Psoas muscle (tissue), 8 donors: ENCODE measurements around the gene HTATSF1. TPM values are rescaled to one million over a fixed set of nuclear protein-coding genes. Genes with fewer than 3 reads are reported as not detected.

ENCODE experiments used
- ATAC-seq, 4 donors: fragments of 200-7000 bp; cut with Tn5 transposase; one replicate each; pipeline ENCODE4 v1.9.1; 2020; ENCODE audit warnings: moderate library complexity in 3 of 4, mild to moderate bottlenecking in 2 of 4
- DNase-seq, 2 donors: peaks; one replicate each; pipeline ENCODE4 v3.0.0-alpha.2; 2020
- H3K27ac ChIP-seq: fragments of 200-600 bp; one replicate; pipeline ENCODE4 v1.8.0; 2022
- H3K27me3 ChIP-seq, 3 donors: fragments of 200-600 bp in 1 of 3; one replicate each; pipeline versions ENCODE4 v1.6.1 to v1.8.0; 2013 to 2022; ENCODE audit warnings: low read length in 2 of 3, mild to moderate bottlenecking in 2 of 3, moderate library complexity in 1 of 3; ENCODE audit not compliant: insufficient read depth in 3 of 3
- H3K36me3 ChIP-seq, 2 donors: fragments of 200-600 bp in 1 of 2; one replicate each; pipeline versions ENCODE4 v1.6.1 to v1.8.0; 2013 to 2022; ENCODE audit warnings: low read depth in 1 of 2, mild to moderate bottlenecking in 1 of 2, moderate library complexity in 1 of 2; ENCODE audit not compliant: insufficient read depth in 1 of 2
- H3K4me1 ChIP-seq: fragments of 200-600 bp; one replicate; pipeline ENCODE4 v1.8.0; 2022
- H3K4me3 ChIP-seq: fragments of 200-600 bp; one replicate; pipeline ENCODE4 v1.8.0; 2022; ENCODE audit warnings: mild to moderate bottlenecking
- H3K9me3 ChIP-seq: fragments of 200-600 bp; one replicate; pipeline ENCODE4 v1.8.0; 2022
- WGBS, 3 donors: extraction: QIAGEN DNeasy Blood & Tissue Kit; methylation state at CpG; one replicate each; pipeline versions ENCODE4 v1.1.6 to v1.1.7; 2013; 5-methylcytosine and 5-hydroxymethylcytosine counted together
- intact Hi-C, 2 donors: fragments of 100-400 bp; cut with DNase I; formaldehyde crosslinking; loops; one replicate each; pipeline versions ENCODE4 v1.11.0 to v1.14.2; 2022
- polyA plus RNA-seq, 3 donors: library from polyadenylated mRNA; stranded (reverse); fragments of 200-250 nt; gene quantifications; one replicate each; pipeline ENCODE4 v1.2.3, GENCODE V29; 2013
- total RNA-seq, 4 donors: library from RNA; stranded (reverse); fragmentation: NEBNext Ultra II Directional in 2 of 4; extraction: Animal tissue kit (Norgen Biotek cat#: 25700) in 2 of 4; gene quantifications; one replicate each; pipeline versions ENCODE4 v1.2.1 to v1.2.4, GENCODE V29; 2021 to 2023
- TF ChIP-seq, protein P1 (sequence below): fragments of 200-600 bp; IDR thresholded peaks from one replicate; pipeline ENCODE4 v1.8.0; 2022; ENCODE audit warnings: antibody characterized with exemption
- donor health status: healthy with polysubstance abuse.
- donor health status: DM: no; HTN: no; CAD: no; lungs with moderate emphysema.
- donor health status: Bipolar disorder and iron deficiency.
- donor health status: healthy.
- donor health status: DM: yes; HTN: yes; CAD: no.
- donor health status: DM: no; HTN: no; CAD: no.
- donor health status: DM: no; HTN: no; CAD: no.
- donor health status: DM: yes; HTN: yes; CAD: no.

HTATSF1 gene
- total and polyA plus RNA-seq, 7 donors, result 63.2 to 103 (median 68.8) TPM

DNA sequence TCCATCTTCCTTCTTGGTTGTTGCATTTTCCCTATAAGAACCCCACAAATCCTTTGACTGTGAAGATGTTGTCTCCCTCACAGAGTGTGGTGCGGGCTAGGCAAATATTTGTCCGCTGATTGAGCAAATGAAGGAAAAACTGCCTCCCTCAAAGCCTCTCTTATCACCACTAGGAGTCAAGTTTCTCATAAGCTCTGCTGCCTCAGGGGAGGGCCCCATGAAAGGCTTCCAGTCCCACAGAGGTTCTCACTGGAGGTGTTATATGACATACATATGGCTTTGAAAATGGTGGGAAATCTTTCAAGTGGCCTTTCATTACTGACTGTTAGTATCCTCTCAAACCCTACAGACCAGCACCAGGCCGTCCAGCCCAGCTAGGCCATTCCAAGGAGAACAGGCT is 43.9 kb downstream of the HTATSF1 start:
- ATAC-seq, result no peak
- Histone ChIP-seq H3K27ac (no peak overlapping the region), H3K27me3 (peaks cover 0 to 11% (median 0%) of the 10 kb centered on the region in 3 donors), H3K4me1 (no peaks in the 10 kb centered on the region), H3K9me3 (no peaks in the 10 kb centered on the region), H3K4me3 (no peak overlapping the region), H3K36me3 (no peaks in the 10 kb centered on the region)
- TF ChIP-seq, protein P1, sequence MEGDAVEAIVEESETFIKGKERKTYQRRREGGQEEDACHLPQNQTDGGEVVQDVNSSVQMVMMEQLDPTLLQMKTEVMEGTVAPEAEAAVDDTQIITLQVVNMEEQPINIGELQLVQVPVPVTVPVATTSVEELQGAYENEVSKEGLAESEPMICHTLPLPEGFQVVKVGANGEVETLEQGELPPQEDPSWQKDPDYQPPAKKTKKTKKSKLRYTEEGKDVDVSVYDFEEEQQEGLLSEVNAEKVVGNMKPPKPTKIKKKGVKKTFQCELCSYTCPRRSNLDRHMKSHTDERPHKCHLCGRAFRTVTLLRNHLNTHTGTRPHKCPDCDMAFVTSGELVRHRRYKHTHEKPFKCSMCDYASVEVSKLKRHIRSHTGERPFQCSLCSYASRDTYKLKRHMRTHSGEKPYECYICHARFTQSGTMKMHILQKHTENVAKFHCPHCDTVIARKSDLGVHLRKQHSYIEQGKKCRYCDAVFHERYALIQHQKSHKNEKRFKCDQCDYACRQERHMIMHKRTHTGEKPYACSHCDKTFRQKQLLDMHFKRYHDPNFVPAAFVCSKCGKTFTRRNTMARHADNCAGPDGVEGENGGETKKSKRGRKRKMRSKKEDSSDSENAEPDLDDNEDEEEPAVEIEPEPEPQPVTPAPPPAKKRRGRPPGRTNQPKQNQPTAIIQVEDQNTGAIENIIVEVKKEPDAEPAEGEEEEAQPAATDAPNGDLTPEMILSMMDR, result no peak
- intact Hi-C loops, result no loop called here
- 61 to 77% (median 64%) methylated on average over 3 of the region's 3 CpGs for WGBS, 3 donors
- no peak for DNase-seq

DNA sequence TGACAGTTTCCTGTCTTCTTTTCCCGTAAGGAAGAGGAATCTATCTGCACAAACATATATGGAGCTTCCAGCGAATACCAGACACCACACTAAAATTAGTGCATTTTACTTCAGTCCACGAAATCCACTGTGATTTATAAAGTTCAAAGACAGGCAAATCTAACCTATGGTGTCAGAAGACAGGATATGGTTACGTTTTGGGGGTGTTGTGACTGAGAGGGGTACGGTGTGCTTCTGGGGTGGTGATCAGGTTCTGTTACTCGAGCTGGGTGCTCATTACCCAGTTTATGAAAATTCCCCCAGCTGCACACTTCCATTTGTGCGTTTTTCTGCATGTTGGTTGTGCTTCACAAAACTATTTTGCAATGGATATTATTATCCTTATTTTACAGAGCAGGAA is 44.9 kb downstream of the HTATSF1 start:
- Histone ChIP-seq H3K4me1 (no peaks in the 10 kb centered on the region), H3K4me3 (no peak overlapping the region), H3K27me3 (peaks cover 0 to 11% (median 0%) of the 10 kb centered on the region in 3 donors), H3K36me3 (no peaks in the 10 kb centered on the region), H3K27ac (no peak overlapping the region), H3K9me3 (no peaks in the 10 kb centered on the region)
- ATAC-seq (no peak), DNase-seq (no peak)
- WGBS, 3 donors, result 54 to 63% (median 61%) methylated on average over 7 of the region's 7 CpGs
- intact Hi-C loops, result no loop called here
- TF ChIP-seq, protein P1, result no peak

DNA sequence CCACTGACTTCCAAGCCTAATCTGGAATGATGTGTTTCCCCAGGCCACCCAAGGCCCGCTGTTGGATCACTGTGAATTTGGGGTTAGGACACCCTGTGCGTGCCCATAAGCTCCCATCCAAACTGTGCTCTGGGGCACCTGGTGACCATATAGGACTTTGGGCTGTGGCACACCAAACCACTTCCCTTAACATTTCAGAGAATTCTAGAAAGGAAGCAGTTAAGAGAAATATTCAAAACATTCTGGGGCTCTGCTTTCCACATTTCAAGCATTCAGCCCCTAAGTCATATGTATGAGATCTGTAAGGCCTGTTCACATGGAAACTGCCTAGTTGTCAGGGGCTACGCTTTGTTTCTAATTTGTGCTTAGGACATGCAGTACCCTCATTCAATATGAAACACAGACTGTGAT is 49.0 kb downstream of the HTATSF1 start:
- Histone ChIP-seq H3K27ac (no peak overlapping the region), H3K27me3 (peaks cover 0 to 6% (median 0%) of the 10 kb centered on the region in 3 donors), H3K4me3 (no peak overlapping the region), H3K4me1 (no peaks in the 10 kb centered on the region), H3K9me3 (no peaks in the 10 kb centered on the region), H3K36me3 (no peaks in the 10 kb centered on the region)
- DNase-seq (no peak), ATAC-seq (no peak)
- 84 to 97% (median 93%) methylated on average over 3 of the region's 3 CpGs for WGBS, 3 donors
- intact Hi-C loops, result no loop called here
- TF ChIP-seq, protein P1, result no peak

DNA sequence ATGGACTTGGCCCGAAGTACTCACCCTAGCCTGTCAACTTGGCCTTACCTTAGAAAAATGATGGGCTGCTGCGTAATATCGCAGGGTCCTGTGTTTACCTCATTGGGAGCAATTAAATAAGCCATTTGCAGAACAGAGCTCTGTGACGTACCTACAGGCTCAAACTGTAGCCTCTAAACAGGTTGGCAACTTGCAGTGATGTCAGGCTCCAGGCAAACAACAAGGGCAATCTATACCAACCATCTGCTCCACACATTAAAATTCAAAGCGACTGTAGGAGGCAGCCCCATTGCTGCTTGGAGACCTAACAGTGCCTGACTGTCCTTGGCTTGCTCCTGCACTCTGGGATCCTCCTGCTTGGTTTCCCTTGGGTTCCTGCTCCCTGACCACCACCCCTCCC is 51.8 kb downstream of the HTATSF1 start:
- intact Hi-C loops, result no loop called here
- TF ChIP-seq, protein P1, result no peak
- WGBS, 3 donors, result 75 to 85% (median 85%) methylated on average over 5 of the region's 5 CpGs

DNA sequence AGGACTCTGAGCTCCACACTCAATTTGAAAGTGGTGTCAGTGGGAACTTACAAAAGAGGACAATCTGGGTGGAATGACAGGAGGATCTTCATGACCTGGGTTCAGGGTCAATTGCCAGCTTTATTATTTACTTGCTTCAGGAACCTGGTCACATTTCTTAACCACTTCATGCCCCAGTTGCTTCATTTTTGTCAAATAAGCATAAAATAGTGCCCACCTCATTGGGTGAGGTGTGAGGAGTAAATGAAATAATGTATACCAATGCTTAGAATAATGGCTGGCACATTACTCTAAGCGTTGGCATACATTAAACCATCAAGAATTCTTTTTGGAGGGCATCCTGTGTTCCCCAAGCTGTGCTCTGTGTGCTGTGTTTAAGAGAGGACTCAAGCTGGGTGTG is 54.0 kb downstream of the HTATSF1 start:
- intact Hi-C loops, result no loop called here
- TF ChIP-seq, protein P1, result no peak
- DNase-seq (no peak), ATAC-seq (no peak)
- Histone ChIP-seq H3K27me3 (peaks cover 0 to 13% (median 0%) of the 10 kb centered on the region in 3 donors), H3K4me3 (no peak overlapping the region), H3K9me3 (no peaks in the 10 kb centered on the region), H3K27ac (no peak overlapping the region), H3K36me3 (no peaks in the 10 kb centered on the region), H3K4me1 (no peaks in the 10 kb centered on the region)
- WGBS, 3 donors, result 50 to 85% (median 82%) methylated on average over 1 of the region's 1 CpG

More for the DNA sequence above, 51.8 kb downstream of the HTATSF1 start:
- DNase-seq, result no peak
- no peak for ATAC-seq
- no peak overlapping the region for H3K4me3 ChIP-seq
- H3K27me3 ChIP-seq, result peaks cover 0 to 6% (median 0%) of the 10 kb centered on the region in 3 donors
- no peaks in the 10 kb centered on the region for H3K36me3 ChIP-seq
- no peaks in the 10 kb centered on the region for H3K9me3 ChIP-seq
- H3K27ac ChIP-seq, result no peak overlapping the region
- H3K4me1 ChIP-seq, result no peaks in the 10 kb centered on the region
